CD4-positive, alpha-beta T cell (primary cell): ENCODE data around the gene FN1. TPM values are rescaled to one million over a fixed set of nuclear protein-coding genes. Genes with fewer than 3 reads are reported as not detected.

Source experiments
- ATAC-seq: fragments of 200-7000 bp; cut with Tn5 transposase; one replicate; pipeline ENCODE4 v1.10.0; 2022; ENCODE audit warnings: mild to moderate bottlenecking; ENCODE audit not compliant: poor library complexity
- CTCF ChIA-PET: fragments of 350-600 bp; sonication (Branson Sonifier 250); formaldehyde crosslinking; loops from one replicate; lab custom pipeline; 2021; ENCODE audit warnings: antibody characterized with exemption, inconsistent platforms; lab: Charles Lee
- POLR2A ChIA-PET: fragments of 350-600 bp; sonication (Branson Sonifier 250); formaldehyde crosslinking; loops from one replicate; lab custom pipeline; 2021; ENCODE audit warnings: antibody characterized with exemption, inconsistent platforms; lab: Charles Lee
- DNase-seq, 14 experiments: peaks; one replicate each; pipeline ENCODE4 v3.0.0-alpha.2; 2013 to 2020; ENCODE audit warnings: mixed read lengths in 2 of 14
- H3K27ac ChIP-seq, 2 donors: one replicate each; pipeline versions ENCODE4 v1.5.1 to v1.7.0; 2013; ENCODE audit warnings: low read length in 2 of 2, low read depth in 1 of 2, mild to moderate bottlenecking in 1 of 2
- H3K27me3 ChIP-seq, 2 experiments: 1 replicate in 1 of 2; 2 replicates in 1 of 2; pipeline versions ENCODE4 v1.6.1 to v1.7.0; 2013; ENCODE audit warnings: low read length in 2 of 2, control low read depth in 1 of 2, mild to moderate bottlenecking in 1 of 2, moderate library complexity in 1 of 2; ENCODE audit not compliant: insufficient read depth in 2 of 2, control insufficient read depth in 1 of 2
- H3K36me3 ChIP-seq: one replicate; pipeline ENCODE4 v1.6.1; 2013; ENCODE audit warnings: low read length, control low read depth; ENCODE audit not compliant: insufficient read depth
- H3K4me1 ChIP-seq: one replicate; pipeline ENCODE4 v1.6.1; 2013; ENCODE audit warnings: low read length, control low read depth; ENCODE audit not compliant: insufficient read depth
- H3K4me3 ChIP-seq: one replicate; pipeline ENCODE4 v1.5.1; 2013; ENCODE audit warnings: mild to moderate bottlenecking, low read length, moderate library complexity
- H3K9me3 ChIP-seq, 2 experiments: 1 replicate in 1 of 2; 2 replicates in 1 of 2; pipeline versions ENCODE4 v1.6.1 to v1.7.0; 2013; ENCODE audit warnings: low read length in 2 of 2, mild to moderate bottlenecking in 2 of 2, control low read depth in 1 of 2, moderate library complexity in 1 of 2; ENCODE audit not compliant: control insufficient read depth in 1 of 2, insufficient read depth in 1 of 2
- H3K27ac Mint-ChIP-seq: one replicate; pipeline ENCODE4 v1.8.0; 2020; ENCODE audit warnings: mixed read lengths
- H3K27me3 Mint-ChIP-seq: one replicate; pipeline ENCODE4 v1.8.0; 2021; ENCODE audit warnings: mixed read lengths
- H3K36me3 Mint-ChIP-seq: one replicate; pipeline ENCODE4 v1.8.0; 2021; ENCODE audit warnings: low read depth, mixed read lengths
- H3K4me1 Mint-ChIP-seq: one replicate; pipeline ENCODE4 v1.8.0; 2021; ENCODE audit warnings: low read depth, mixed read lengths
- H3K4me3 Mint-ChIP-seq: one replicate; pipeline ENCODE4 v1.8.0; 2020; ENCODE audit warnings: mild to moderate bottlenecking, mixed read lengths
- H3K9me3 Mint-ChIP-seq: one replicate; pipeline ENCODE4 v1.8.0; 2020; ENCODE audit warnings: mixed read lengths
- intact Hi-C, 2 experiments: fragments of 100-400 bp; cut with DNase I in 1 of 2; cut with micrococcal nuclease in 1 of 2; formaldehyde crosslinking; loops; one replicate each; pipeline versions ENCODE4 v1.15.1 to v1.9.0; 2023 to 2025; cut with DNase I, micrococcal nuclease
- total RNA-seq, 174 experiments: library from RNA in 2 of 174; stranded (reverse) in 2 of 174; gene quantifications; one replicate each; pipeline ENCODE4 v1.2.3 and lab custom pipeline; 2021 to 2026
- TF ChIP-seq, protein P1 (sequence below): fragments of 200-600 bp; IDR thresholded peaks from one replicate; pipeline ENCODE4 v1.8.0; 2022; ENCODE audit warnings: antibody characterized with exemption, mild to moderate bottlenecking

The FN1 gene
- total RNA-seq, 2 experiments from 2014 or later = 0.41 to 0.61 TPM

- Mint-ChIP-seq H3K27me3 (peaks cover 50% of the 10 kb centered on the region), H3K4me1 (no peaks in the 10 kb centered on the region), H3K27ac (no peak overlapping the region), H3K9me3 (no peaks in the 10 kb centered on the region), H3K4me3 (no peak overlapping the region), H3K36me3 (no peaks in the 10 kb centered on the region)
- no peak overlapping the region for H3K27ac ChIP-seq
- TF ChIP-seq, protein P1, sequence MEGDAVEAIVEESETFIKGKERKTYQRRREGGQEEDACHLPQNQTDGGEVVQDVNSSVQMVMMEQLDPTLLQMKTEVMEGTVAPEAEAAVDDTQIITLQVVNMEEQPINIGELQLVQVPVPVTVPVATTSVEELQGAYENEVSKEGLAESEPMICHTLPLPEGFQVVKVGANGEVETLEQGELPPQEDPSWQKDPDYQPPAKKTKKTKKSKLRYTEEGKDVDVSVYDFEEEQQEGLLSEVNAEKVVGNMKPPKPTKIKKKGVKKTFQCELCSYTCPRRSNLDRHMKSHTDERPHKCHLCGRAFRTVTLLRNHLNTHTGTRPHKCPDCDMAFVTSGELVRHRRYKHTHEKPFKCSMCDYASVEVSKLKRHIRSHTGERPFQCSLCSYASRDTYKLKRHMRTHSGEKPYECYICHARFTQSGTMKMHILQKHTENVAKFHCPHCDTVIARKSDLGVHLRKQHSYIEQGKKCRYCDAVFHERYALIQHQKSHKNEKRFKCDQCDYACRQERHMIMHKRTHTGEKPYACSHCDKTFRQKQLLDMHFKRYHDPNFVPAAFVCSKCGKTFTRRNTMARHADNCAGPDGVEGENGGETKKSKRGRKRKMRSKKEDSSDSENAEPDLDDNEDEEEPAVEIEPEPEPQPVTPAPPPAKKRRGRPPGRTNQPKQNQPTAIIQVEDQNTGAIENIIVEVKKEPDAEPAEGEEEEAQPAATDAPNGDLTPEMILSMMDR = no peak
- no peak for DNase-seq
- intact Hi-C loops = no loop called here
- ChIA-PET POLR2A (no interaction called here), CTCF (no interaction called here)
- no peaks in the 10 kb centered on the region for H3K9me3 ChIP-seq
- peaks cover 10 to 20% of the 10 kb centered on the region in 2 experiments for H3K27me3 ChIP-seq
- no peak for ATAC-seq
- H3K4me3 ChIP-seq = no peak overlapping the region
- H3K36me3 ChIP-seq = no peaks in the 10 kb centered on the region
- H3K4me1 ChIP-seq = no peaks in the 10 kb centered on the region
These were observed 18.4 kb downstream of the FN1 start for GRCh38 chr2:215417400-215417951.

- Mint-ChIP-seq H3K4me3 (no peak overlapping the region), H3K4me1 (no peaks in the 10 kb centered on the region), H3K27ac (no peak overlapping the region), H3K27me3 (peaks cover 45% of the 10 kb centered on the region), H3K36me3 (no peaks in the 10 kb centered on the region), H3K9me3 (no peaks in the 10 kb centered on the region)
- TF ChIP-seq, protein P1 = no peak
- intact Hi-C loops = no loop called here
- ATAC-seq (no peak), DNase-seq (no peak)
- CTCF ChIA-PET = no interaction called here
- H3K36me3 ChIP-seq = no peaks in the 10 kb centered on the region
- H3K27me3 ChIP-seq = peaks cover 8 to 14% of the 10 kb centered on the region in 2 experiments
- no peak overlapping the region for H3K4me3 ChIP-seq
- no peaks in the 10 kb centered on the region for H3K4me1 ChIP-seq
- no peaks in the 10 kb centered on the region for H3K9me3 ChIP-seq
- no peak overlapping the region for H3K27ac ChIP-seq
- POLR2A ChIA-PET = no interaction called here
These were observed 19.2 kb downstream of the FN1 start for GRCh38 chr2:215416656-215417055.

DNA sequence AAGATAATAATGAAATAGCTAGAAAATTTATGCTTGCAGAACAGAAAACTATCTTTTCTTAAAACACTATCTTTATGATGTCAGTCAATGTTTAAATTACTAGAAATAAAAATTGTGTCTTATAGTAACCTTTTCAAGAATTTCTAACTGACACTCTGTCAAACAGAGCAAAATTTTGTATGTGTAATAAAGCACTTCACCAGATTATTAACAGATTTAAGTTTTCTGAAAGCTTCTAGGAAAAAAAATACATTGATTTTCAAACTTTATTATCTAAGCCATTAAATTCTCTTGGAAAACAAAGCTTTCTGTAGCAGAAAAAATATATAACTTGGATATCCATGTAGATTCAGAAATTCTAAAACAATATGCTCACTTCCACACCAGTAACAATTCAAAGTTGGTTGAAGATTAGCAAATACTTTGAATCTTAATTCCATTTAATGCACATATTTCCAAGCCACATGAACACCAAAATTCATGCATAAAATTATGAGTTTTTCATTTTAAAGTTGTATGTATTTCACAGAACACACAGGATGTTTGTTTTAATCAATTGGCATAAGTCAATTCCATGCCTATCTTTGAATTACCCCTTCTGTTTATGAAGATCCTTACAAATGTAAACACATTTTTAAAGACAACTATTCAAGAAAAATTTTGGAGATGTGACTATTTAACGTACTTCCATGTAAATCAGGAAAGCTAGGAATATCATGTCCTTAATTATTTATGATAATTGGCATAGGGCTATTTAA lies 19.9 kb downstream of the FN1 start:
- CTCF ChIA-PET = no interaction called here
- Mint-ChIP-seq H3K36me3 (no peaks in the 10 kb centered on the region), H3K4me1 (no peaks in the 10 kb centered on the region), H3K27me3 (peaks cover 40% of the 10 kb centered on the region), H3K4me3 (no peak overlapping the region), H3K27ac (no peak overlapping the region), H3K9me3 (no peaks in the 10 kb centered on the region)
- DNase-seq = no peak
- H3K36me3 ChIP-seq = no peaks in the 10 kb centered on the region
- no peaks in the 10 kb centered on the region for H3K4me1 ChIP-seq
- POLR2A ChIA-PET = no interaction called here
- TF ChIP-seq, protein P1 = no peak
- no peak for ATAC-seq
- no peaks in the 10 kb centered on the region for H3K9me3 ChIP-seq
- intact Hi-C loops = no loop called here
- H3K27me3 ChIP-seq = peaks cover 8 to 14% of the 10 kb centered on the region in 2 experiments
- H3K4me3 ChIP-seq = no peak overlapping the region
- H3K27ac ChIP-seq = no peak overlapping the region
